Right lobe of liver (tissue), 6 donors: ENCODE data around the gene POP5. TPM values are rescaled to one million over a fixed set of nuclear protein-coding genes. Genes with fewer than 3 reads are reported as not detected.

Experiments used
- ATAC-seq, 4 donors: fragments of 200-7000 bp; cut with Tn5 transposase; one replicate each; pipeline ENCODE4 v1.9.1; 2020; ENCODE audit warnings: mild to moderate bottlenecking in 4 of 4, moderate library complexity in 4 of 4
- DNase-seq, 3 donors: peaks; one replicate each; pipeline ENCODE4 v3.0.0-alpha.2; 2020
- H3K27ac ChIP-seq, 3 donors: fragments of 200-600 bp; one replicate each; pipeline ENCODE4 v1.8.0; 2022
- H3K27me3 ChIP-seq, 2 donors: fragments of 200-600 bp; one replicate each; pipeline ENCODE4 v1.8.0; 2022
- H3K36me3 ChIP-seq, 4 donors: fragments of 200-600 bp; sonication (generic) in 1 of 4; one replicate each; pipeline versions ENCODE4 v1.5.1 to v1.8.0; 2017 to 2022; ENCODE audit warnings: control low read depth in 1 of 4
- H3K4me1 ChIP-seq, 4 donors: fragments of 200-600 bp; sonication (generic) in 1 of 4; one replicate each; pipeline versions ENCODE4 v1.5.1 to v1.8.0; 2017 to 2022; ENCODE audit warnings: control low read depth in 1 of 4
- H3K4me3 ChIP-seq, 3 donors: fragments of 200-600 bp; one replicate each; pipeline ENCODE4 v1.8.0; 2022
- H3K9me3 ChIP-seq, 4 donors: fragments of 200-600 bp; sonication (generic) in 1 of 4; one replicate each; pipeline versions ENCODE4 v1.5.1 to v1.8.0; 2017 to 2022; ENCODE audit warnings: control low read depth in 1 of 4
- POLR2A ChIP-seq: fragments of 450-650 bp; IDR thresholded peaks from one replicate; pipeline ENCODE4 v1.6.1; 2017; ENCODE audit warnings: antibody characterized with exemption, mild to moderate bottlenecking
- WGBS: methylation state at CpG from one replicate; pipeline ENCODE4 v1.1.6; 2018; ENCODE audit warnings: low coverage, low lambda C conversion rate; ENCODE audit not compliant: insufficient coverage; ENCODE audit errors: missing lambda C conversion rate; 5-methylcytosine and 5-hydroxymethylcytosine counted together
- intact Hi-C, 2 donors: fragments of 100-400 bp; cut with DNase I; formaldehyde crosslinking; loops; one replicate each; pipeline versions ENCODE4 v1.11.2 to v1.14.1; 2022
- total RNA-seq, 6 experiments: library from RNA; depleted of rRNA in 2 of 6; stranded (reverse); fragments of >200 nt in 2 of 6; fragmentation: NEBNext Ultra II Directional in 3 of 6; extraction: Animal tissue kit (Norgen Biotek cat#: 25700) in 3 of 6; gene quantifications; one replicate each; pipeline versions ENCODE4 v1.1.0 to v1.2.4, GENCODE V29; 2016 to 2023
- TF ChIP-seq, protein P1 (sequence below), 4 donors: fragments of 200-600 bp in 3 of 4; fragments of 450-650 bp in 1 of 4; IDR thresholded peaks; one replicate each; pipeline versions ENCODE4 v1.5.1 to v1.8.0; 2016 to 2022; ENCODE audit warnings: antibody characterized with exemption in 4 of 4, mild to moderate bottlenecking in 2 of 4
- donor health status: DM: no; HTN: yes; CAD: no.
- donor health status: DM: no; HTN: no; CAD: no.
- donor health status: DM: no; HTN: no; CAD: no.
- donor health status: DM: no; HTN: yes; CAD: no.
- donor health status: DM: no; HTN: yes; CAD: no.

Gene POP5
- total RNA-seq, 6 experiments from 2014 or later: 14.2 to 29.2 (median 23.0) TPM

DNA sequence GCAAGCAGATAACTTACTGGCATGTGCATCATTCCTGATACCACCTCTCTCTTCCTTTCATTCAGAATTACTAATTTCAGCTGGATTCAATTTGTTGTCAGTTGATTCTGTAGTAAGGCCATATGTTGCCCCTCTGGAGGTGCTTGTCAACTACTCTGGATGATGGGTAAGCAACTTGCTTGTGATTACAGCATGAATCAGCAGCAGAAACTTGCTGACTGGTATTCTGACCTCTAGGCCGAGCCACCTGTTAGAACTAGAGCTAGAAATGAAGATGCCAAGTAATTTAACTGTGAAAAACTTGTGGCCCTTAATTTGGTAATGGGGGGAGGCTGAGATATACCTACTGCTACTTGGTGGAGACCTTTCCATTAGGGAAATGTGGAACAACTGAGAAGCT, 41.9 kb downstream of the POP5 start:
- TF ChIP-seq POLR2A: no peak
- TF ChIP-seq, protein P1, sequence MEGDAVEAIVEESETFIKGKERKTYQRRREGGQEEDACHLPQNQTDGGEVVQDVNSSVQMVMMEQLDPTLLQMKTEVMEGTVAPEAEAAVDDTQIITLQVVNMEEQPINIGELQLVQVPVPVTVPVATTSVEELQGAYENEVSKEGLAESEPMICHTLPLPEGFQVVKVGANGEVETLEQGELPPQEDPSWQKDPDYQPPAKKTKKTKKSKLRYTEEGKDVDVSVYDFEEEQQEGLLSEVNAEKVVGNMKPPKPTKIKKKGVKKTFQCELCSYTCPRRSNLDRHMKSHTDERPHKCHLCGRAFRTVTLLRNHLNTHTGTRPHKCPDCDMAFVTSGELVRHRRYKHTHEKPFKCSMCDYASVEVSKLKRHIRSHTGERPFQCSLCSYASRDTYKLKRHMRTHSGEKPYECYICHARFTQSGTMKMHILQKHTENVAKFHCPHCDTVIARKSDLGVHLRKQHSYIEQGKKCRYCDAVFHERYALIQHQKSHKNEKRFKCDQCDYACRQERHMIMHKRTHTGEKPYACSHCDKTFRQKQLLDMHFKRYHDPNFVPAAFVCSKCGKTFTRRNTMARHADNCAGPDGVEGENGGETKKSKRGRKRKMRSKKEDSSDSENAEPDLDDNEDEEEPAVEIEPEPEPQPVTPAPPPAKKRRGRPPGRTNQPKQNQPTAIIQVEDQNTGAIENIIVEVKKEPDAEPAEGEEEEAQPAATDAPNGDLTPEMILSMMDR (IDR thresholded peaks at IDR 0.05): no peak
- no peaks in the 10 kb centered on the region for H3K36me3 ChIP-seq
- intact Hi-C loops: no loop called here
- no peaks in the 10 kb centered on the region for H3K9me3 ChIP-seq
- peak overlapping the region; percentile 46 to 93 (median 62) for H3K27ac ChIP-seq
- no peak for DNase-seq
- peak in 2 of 4 donors; percentile 34 to 44 for ATAC-seq
- H3K4me3 ChIP-seq: peak overlapping the region in 1 of 3 donors; percentile 26
- WGBS: 8% methylated on average over 1 of the region's 1 CpG
- H3K4me1 ChIP-seq: peaks cover 0 to 67% (median 31%) of the 10 kb centered on the region in 4 donors
- H3K27me3 ChIP-seq: no peaks in the 10 kb centered on the region

DNA sequence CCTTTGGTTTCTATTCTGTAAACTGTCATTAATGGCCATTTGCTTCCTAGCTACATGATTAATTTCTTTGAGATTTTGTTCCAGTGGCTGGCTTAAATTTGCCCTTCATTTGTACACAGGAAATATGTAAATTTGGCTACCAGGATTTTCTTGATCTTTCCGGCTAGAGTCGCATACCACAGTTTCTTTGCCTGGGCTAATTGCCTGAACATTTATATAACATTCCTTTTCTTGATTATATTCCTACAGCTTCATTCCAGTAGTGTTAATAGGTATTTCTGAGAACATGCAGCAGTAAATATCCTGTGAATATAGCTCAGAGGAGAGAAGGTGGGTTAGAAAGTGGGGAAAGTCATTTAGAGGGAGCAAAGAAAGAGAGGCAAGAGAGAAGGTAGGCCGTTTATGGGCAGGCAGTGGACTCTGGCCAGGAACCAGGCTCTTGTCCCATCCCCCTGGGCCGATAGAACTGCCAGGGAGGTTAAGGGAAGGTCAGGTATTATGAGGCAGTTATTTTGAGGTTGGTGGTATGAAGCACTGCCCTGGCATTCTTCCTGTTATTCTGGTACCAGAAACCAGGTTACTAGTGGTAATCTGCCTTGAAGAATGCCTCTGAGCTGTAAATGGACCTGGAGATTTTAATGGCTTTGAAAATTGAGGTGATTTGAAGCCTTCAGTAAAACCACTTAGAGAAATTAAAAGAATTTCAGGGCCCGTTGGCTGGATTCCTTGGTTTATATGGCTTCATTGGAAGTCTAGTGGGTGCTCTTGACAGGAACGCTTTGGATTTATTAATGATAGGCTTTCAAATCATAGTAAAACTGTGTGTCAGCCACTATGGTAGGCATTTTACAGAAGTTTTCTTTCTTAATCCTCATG, 42.7 kb downstream of the POP5 start:
- H3K27ac ChIP-seq: peak overlapping the region; percentile 46 to 93 (median 62)
- peaks cover 0 to 67% (median 28%) of the 10 kb centered on the region in 4 donors for H3K4me1 ChIP-seq
- ATAC-seq (peak; percentile 74 to 85 (median 76)), DNase-seq (peak; percentile 72 to 84 (median 83))
- no peaks in the 10 kb centered on the region for H3K27me3 ChIP-seq
- 17% methylated on average over 6 of the region's 6 CpGs for WGBS
- H3K4me3 ChIP-seq: peak overlapping the region in 2 of 3 donors; percentile 26 to 92
- H3K9me3 ChIP-seq: no peaks in the 10 kb centered on the region
- no peaks in the 10 kb centered on the region for H3K36me3 ChIP-seq
- intact Hi-C loops: no loop called here
- TF ChIP-seq POLR2A: no peak
- TF ChIP-seq, protein P1 (IDR thresholded peaks at IDR 0.05): no peak

DNA sequence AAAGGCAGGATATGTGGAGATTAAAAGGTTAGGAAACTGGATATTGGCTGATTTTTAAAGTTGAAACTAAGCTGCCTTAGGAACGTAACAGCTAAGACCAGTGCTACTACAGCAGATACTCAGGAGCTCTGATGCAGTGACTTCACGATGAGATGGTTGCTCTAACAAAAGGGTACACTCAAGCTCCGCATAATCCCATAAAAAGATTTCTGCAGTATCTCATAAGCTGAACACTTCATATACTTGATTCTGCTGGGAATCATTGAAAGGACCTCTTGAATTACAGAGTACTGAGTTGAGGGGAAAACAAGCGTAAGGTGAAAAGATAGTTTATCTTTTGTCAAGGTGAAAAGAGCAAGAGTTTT, 43.4 kb downstream of the POP5 start:
- 13% methylated on average over 4 of the region's 4 CpGs for WGBS
- peak overlapping the region in 2 of 3 donors; percentile 26 to 92 for H3K4me3 ChIP-seq
- DNase-seq (no peak), ATAC-seq (no peak)
- intact Hi-C loops: no loop called here
- H3K4me1 ChIP-seq: peaks cover 0 to 67% (median 27%) of the 10 kb centered on the region in 4 donors
- H3K9me3 ChIP-seq: no peaks in the 10 kb centered on the region
- no peak for TF ChIP-seq POLR2A
- TF ChIP-seq, protein P1 (IDR thresholded peaks at IDR 0.05): no peak
- H3K36me3 ChIP-seq: no peaks in the 10 kb centered on the region
- H3K27ac ChIP-seq: peak overlapping the region; percentile 46 to 93 (median 62)
- no peaks in the 10 kb centered on the region for H3K27me3 ChIP-seq

DNA sequence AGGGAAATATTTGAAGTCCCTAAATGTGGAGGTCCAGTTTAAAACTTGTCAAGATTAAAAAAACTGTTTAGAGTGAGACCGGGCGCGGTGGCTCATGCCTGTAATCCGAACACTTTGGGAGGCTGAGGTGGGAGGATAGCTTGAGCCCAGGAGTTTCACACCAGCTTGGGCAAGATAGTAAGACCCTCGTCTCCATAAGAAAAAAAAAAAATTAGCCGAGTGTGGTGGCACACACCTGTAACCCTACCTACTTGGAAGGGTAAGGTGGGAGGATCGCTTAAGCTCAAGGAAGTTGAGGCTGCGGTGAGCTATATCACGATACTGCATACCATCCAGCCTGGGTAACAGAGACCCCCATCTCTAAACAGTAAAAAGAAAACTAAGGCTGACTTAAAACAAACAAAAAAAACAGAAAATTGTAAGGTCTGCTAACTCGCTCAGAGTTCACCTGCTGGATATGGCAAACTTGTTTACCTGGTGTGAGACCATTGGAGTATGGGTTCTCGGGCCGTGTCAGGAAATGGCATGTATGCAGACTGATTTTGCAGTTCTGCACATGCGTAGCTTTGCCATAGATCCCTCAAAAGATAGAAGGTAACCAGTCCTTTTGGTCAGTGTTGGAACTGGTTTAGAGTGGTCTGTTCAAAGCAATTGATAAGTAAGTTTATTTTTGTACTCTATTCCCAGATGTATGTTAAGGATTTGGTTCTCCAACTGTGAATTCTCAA, 45.0 kb downstream of the POP5 start:
- H3K4me1 ChIP-seq: peaks cover 0 to 56% (median 24%) of the 10 kb centered on the region in 4 donors
- DNase-seq (no peak), ATAC-seq (no peak)
- H3K9me3 ChIP-seq: no peaks in the 10 kb centered on the region
- intact Hi-C loops: no loop called here
- peak overlapping the region; percentile 83 to 96 (median 93) for H3K27ac ChIP-seq
- TF ChIP-seq, protein P1 (IDR thresholded peaks at IDR 0.05): no peak
- TF ChIP-seq POLR2A: no peak
- H3K4me3 ChIP-seq: peak overlapping the region; percentile 81 to 92 (median 84)
- 27% methylated on average over 12 of the region's 13 CpGs for WGBS
- H3K27me3 ChIP-seq: no peaks in the 10 kb centered on the region
- H3K36me3 ChIP-seq: no peaks in the 10 kb centered on the region
